KBM-7 (cell line): ENCODE results near the gene ALK.

Experiments
- DNase-seq: peaks from one replicate; pipeline ENCODE4 v3.0.0-alpha.2; 2015
- in situ Hi-C: fragments of 300-500 bp; cut with MboI; formaldehyde crosslinking; loops from 2 replicates; pipeline ENCODE4 v1.14.3; 2020; ENCODE audit warnings: low sequenced_read_pairs, low pct_unique_long_range_greater_than_20kb, mixed read lengths

Gene ALK

GRCh38 chr2:29310650-29311348 is 610.6 kb downstream of the ALK start:
- in situ Hi-C loops, result no loop called here

GRCh38 chr2:29309090-29310029 is 612.0 kb downstream of the ALK start:
- DNase-seq, result peak; percentile 44
- in situ Hi-C loops, result no loop called here

More at GRCh38 chr2:29310650-29311348, 610.6 kb downstream of the ALK start:
- no peak for DNase-seq

GRCh38 chr2:29308366-29308765 is 613.0 kb downstream of the ALK start:
- no peak for DNase-seq
- in situ Hi-C loops, result no loop called here

GRCh38 chr2:29307519-29307918 is 613.9 kb downstream of the ALK start:
- no peak for DNase-seq
- in situ Hi-C loops, result no loop called here

- no peak for DNase-seq
- in situ Hi-C loops, result no loop called here
Measured at GRCh38 chr2:29305762-29306161, 615.6 kb downstream of the ALK start.

- in situ Hi-C loops, result no loop called here
Measured at GRCh38 chr2:29304399-29305060, 616.9 kb downstream of the ALK start.

GRCh38 chr2:29296585-29296984 is 624.8 kb downstream of the ALK start:
- in situ Hi-C loops, result no loop called here

More at GRCh38 chr2:29304399-29305060, 616.9 kb downstream of the ALK start:
- DNase-seq, result no peak

GRCh38 chr2:29295845-29296244 is 625.5 kb downstream of the ALK start:
- in situ Hi-C loops, result no loop called here
- DNase-seq, result no peak

More at GRCh38 chr2:29296585-29296984, 624.8 kb downstream of the ALK start:
- DNase-seq, result no peak

GRCh38 chr2:29293830-29294438 is 627.5 kb downstream of the ALK start:
- DNase-seq, result peak; percentile 14
- in situ Hi-C loops, result no loop called here

GRCh38 chr2:29290293-29291047 is 630.9 kb downstream of the ALK start:
- in situ Hi-C loops, result no loop called here
- DNase-seq, result no peak

GRCh38 chr2:29284671-29285070 is 636.7 kb downstream of the ALK start:
- no peak for DNase-seq
- in situ Hi-C loops, result no loop called here

GRCh38 chr2:29281916-29282247 is 639.5 kb downstream of the ALK start:
- DNase-seq, result no peak

GRCh38 chr2:29281086-29281915 is 640.1 kb downstream of the ALK start:
- in situ Hi-C loops, result no loop called here
- no peak for DNase-seq

More at GRCh38 chr2:29281916-29282247, 639.5 kb downstream of the ALK start:
- in situ Hi-C loops, result no loop called here

- in situ Hi-C loops, result no loop called here
- DNase-seq, result no peak
Measured at GRCh38 chr2:29278966-29279365, 642.4 kb downstream of the ALK start.

- no peak for DNase-seq
- in situ Hi-C loops, result no loop called here
Measured at GRCh38 chr2:29276151-29276550, 645.2 kb downstream of the ALK start.

- in situ Hi-C loops, result no loop called here
Measured at GRCh38 chr2:29275186-29275585, 646.2 kb downstream of the ALK start.

GRCh38 chr2:29273685-29274611 is 647.4 kb downstream of the ALK start:
- peak; percentile 5 for DNase-seq
- in situ Hi-C loops, result no loop called here

More at GRCh38 chr2:29275186-29275585, 646.2 kb downstream of the ALK start:
- no peak for DNase-seq
